Osteoblast (primary cell): ENCODE data around the gene RPL10A. TPM values are rescaled to one million over a fixed set of nuclear protein-coding genes. Genes with fewer than 3 reads are reported as not detected.

Source experiments
- DNase-seq: peaks from one replicate; pipeline ENCODE4 v3.0.0; 2011; ENCODE audit warnings: low spot score, mixed read lengths; ENCODE audit not compliant: insufficient read length; ENCODE audit errors: missing footprints
- H2AFZ ChIP-seq: 2 replicates; pipeline ENCODE4 v1.6.0; 2011; ENCODE audit warnings: mild to moderate bottlenecking, low read length
- H3K27ac ChIP-seq: 2 replicates; pipeline ENCODE4 v1.5.1; 2011; ENCODE audit warnings: mild to moderate bottlenecking, low read depth, low read length, moderate library complexity
- H3K27me3 ChIP-seq: 2 replicates; pipeline ENCODE4 v1.6.0; 2012; ENCODE audit warnings: mild to moderate bottlenecking, control low read depth, inconsistent platforms, low read length, moderate library complexity; ENCODE audit not compliant: insufficient read depth
- H3K36me3 ChIP-seq: 2 replicates; pipeline ENCODE4 v1.5.1; 2011; ENCODE audit warnings: mild to moderate bottlenecking, low read length, control low read depth, moderate library complexity; ENCODE audit not compliant: insufficient read depth
- H3K4me1 ChIP-seq: 2 replicates; pipeline ENCODE4 v1.5.1; 2011; ENCODE audit warnings: mild to moderate bottlenecking, low read length, control low read depth, moderate library complexity; ENCODE audit not compliant: insufficient read depth
- H3K4me2 ChIP-seq: 2 replicates; pipeline ENCODE4 v1.6.0; 2011; ENCODE audit warnings: mild to moderate bottlenecking, low read length; ENCODE audit not compliant: insufficient read depth
- H3K4me3 ChIP-seq: fragments of 200-600 bp; sonication (generic); 3 replicates; pipeline ENCODE4 v1.5.1; 2012; ENCODE audit warnings: mild to moderate bottlenecking, low read length, inconsistent platforms; ENCODE audit not compliant: insufficient read depth
- H3K79me2 ChIP-seq: 2 replicates; pipeline ENCODE4 v1.6.0; 2012; ENCODE audit warnings: mild to moderate bottlenecking, low read length, control low read depth, inconsistent platforms; ENCODE audit not compliant: insufficient read depth
- H3K9me3 ChIP-seq: 2 replicates; pipeline ENCODE4 v1.5.1; 2011; ENCODE audit warnings: low read depth, low read length, control low read depth
- H4K20me1 ChIP-seq: 2 replicates; pipeline ENCODE4 v1.6.0; 2012; ENCODE audit warnings: mild to moderate bottlenecking, low read length, control low read depth; ENCODE audit not compliant: insufficient read depth
- total RNA-seq: library from RNA; depleted of rRNA; stranded (reverse); fragments of >200 nt; gene quantifications from 2 replicates; pipeline ENCODE4 v1.2.3, GENCODE V29; 2012
- TF ChIP-seq, protein P1 (sequence below): IDR thresholded peaks from 2 replicates; pipeline ENCODE4 v1.5.1; 2011; ENCODE audit warnings: mild to moderate bottlenecking, low read depth, low read length, moderate library complexity; ENCODE audit errors: extremely low read depth

Gene RPL10A
- total RNA-seq, 1 donor = 1,373 TPM

DNA sequence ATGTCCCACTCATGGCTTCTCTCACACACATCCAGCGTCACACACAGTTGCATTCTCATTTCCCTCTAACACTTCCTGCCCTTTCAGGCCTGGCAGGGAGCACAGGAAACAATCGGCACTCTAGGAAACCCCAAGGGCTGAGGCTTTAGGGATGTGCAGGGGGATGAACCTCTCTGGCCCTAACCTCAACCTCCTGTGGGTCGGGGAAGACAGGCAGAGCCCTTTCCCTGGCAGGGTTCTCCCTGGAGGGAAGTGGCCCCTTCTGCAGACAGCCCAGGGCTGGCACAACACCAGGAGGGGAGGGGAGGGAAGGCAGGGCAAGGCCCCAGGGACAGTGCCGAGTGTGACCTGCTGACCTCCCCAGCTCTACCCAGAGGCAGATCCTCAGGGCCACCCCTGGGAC is 26.0 kb downstream of the RPL10A start:
- Histone ChIP-seq H3K27ac (peak overlapping the region; percentile 51), H3K9me3 (no peaks in the 10 kb centered on the region), H3K27me3 (no peaks in the 10 kb centered on the region), H3K4me3 (peak overlapping the region; percentile 22), H4K20me1 (peaks cover 32% of the 10 kb centered on the region), H3K4me1 (peaks cover 32% of the 10 kb centered on the region), H3K79me2 (peaks cover 70% of the 10 kb centered on the region), H3K36me3 (no peaks in the 10 kb centered on the region), H3K4me2 (peak overlapping the region; percentile 44), H2AFZ (no peak overlapping the region)
- TF ChIP-seq, protein P1, sequence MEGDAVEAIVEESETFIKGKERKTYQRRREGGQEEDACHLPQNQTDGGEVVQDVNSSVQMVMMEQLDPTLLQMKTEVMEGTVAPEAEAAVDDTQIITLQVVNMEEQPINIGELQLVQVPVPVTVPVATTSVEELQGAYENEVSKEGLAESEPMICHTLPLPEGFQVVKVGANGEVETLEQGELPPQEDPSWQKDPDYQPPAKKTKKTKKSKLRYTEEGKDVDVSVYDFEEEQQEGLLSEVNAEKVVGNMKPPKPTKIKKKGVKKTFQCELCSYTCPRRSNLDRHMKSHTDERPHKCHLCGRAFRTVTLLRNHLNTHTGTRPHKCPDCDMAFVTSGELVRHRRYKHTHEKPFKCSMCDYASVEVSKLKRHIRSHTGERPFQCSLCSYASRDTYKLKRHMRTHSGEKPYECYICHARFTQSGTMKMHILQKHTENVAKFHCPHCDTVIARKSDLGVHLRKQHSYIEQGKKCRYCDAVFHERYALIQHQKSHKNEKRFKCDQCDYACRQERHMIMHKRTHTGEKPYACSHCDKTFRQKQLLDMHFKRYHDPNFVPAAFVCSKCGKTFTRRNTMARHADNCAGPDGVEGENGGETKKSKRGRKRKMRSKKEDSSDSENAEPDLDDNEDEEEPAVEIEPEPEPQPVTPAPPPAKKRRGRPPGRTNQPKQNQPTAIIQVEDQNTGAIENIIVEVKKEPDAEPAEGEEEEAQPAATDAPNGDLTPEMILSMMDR = no peak
- DNase-seq = peak; percentile 87

DNA sequence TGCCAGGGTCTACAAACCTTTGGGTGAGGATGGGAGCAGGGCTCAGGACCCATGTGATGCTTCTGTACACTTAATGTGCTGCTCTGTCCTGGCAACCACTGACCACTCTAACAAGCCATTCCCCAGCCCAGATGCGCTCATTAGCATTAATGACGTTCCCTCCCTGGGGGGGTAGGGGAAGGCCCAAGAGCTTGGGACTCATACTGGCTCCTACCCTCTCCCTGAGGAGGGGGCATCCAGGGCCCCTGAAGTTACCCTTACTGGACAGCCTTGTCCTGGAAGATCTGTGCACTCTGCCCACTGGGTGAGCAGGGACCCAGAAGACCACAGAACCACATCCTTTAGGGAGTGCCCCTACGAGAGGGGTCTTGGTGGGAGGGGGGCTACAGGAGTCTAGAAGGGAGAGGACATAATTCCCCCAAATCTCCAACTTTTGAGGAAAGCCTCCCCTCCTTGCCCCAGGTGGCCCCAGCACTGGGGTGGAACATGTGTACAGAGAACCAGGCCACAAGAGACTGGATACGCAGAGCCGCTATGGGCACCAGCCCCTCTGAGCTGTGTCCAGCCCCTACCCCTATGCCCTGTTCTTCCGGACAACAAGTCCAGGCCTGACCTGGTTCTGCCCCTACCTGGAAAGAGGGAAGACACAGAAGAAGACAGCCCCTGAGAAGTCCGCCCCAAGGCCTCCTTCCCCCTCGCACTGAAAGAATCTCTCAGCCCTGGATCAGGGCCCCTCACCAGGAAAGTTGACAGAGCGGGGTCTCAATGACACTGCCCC is 27.2 kb downstream of the RPL10A start:
- no peaks in the 10 kb centered on the region for H3K36me3 ChIP-seq
- TF ChIP-seq, protein P1 = no peak
- peak overlapping the region; percentile 60 for H3K27ac ChIP-seq
- H3K4me3 ChIP-seq = peak overlapping the region; percentile 79
- H3K4me1 ChIP-seq = peaks cover 24% of the 10 kb centered on the region
- H3K27me3 ChIP-seq = no peaks in the 10 kb centered on the region
- peak overlapping the region; percentile 59 for H2AFZ ChIP-seq
- peaks cover 59% of the 10 kb centered on the region for H3K79me2 ChIP-seq
- peak; percentile 90 for DNase-seq
- peaks cover 32% of the 10 kb centered on the region for H4K20me1 ChIP-seq
- no peaks in the 10 kb centered on the region for H3K9me3 ChIP-seq
- H3K4me2 ChIP-seq = peak overlapping the region; percentile 88

DNA sequence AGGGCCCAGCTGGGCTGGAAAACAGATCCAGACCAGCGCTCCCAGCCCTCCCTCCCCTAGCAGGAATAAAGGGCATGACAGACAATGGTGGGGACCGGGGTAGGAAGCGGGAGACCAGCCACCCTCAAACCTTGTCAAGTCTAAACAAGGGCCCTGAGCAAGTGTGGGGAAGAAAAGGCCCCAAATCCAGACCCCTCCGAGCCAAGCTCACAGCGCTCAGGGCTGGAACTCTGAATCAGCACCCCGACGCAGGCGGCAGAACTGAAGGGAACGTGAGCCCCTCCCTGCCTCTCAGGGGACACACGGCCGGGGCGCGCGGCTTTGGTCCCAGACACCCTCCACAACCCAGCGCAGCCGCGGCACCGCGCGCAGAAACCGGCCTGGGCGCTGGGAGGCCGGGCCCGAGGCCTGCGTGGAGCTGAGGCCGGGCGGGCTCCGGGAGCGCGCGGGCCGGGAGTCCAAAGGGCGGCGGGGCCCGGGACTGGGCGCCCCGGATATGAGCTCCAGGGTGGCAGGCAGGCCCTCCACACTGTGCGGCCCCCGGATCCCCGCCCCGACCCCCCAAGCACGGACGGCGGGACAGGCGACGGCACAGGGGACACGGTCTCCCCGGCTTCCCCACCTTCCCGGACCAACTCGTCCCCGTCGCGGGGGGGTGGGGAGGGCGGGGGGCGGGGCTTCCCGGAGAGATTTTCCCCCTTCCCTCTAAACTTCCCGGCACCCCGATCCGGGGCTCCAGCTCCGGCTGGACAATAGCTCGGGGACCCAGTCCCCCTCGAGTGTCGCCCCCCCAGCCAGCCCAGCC is 28.0 kb downstream of the RPL10A start:
- Histone ChIP-seq H3K36me3 (no peaks in the 10 kb centered on the region), H3K27ac (peak overlapping the region; percentile 60), H3K79me2 (peaks cover 51% of the 10 kb centered on the region), H2AFZ (peak overlapping the region; percentile 59), H3K4me3 (peak overlapping the region; percentile 79), H4K20me1 (peaks cover 32% of the 10 kb centered on the region), H3K9me3 (no peaks in the 10 kb centered on the region), H3K27me3 (no peaks in the 10 kb centered on the region), H3K4me2 (peak overlapping the region; percentile 88), H3K4me1 (peaks cover 25% of the 10 kb centered on the region)
- TF ChIP-seq, protein P1 = no peak
- peak; percentile 98 for DNase-seq
